ENCODE measurements around the gene GEMIN2.
"Not testable (repeated sequence)": the region's sequence is repeated elsewhere in the genome, so short reads cannot be mapped to it uniquely, and the experiment has no call there.

The GEMIN2 gene

GRCh38 chr14:39181026-39181692, 67.0 kb downstream of the GEMIN2 start:
- Histone ChIP-seq H3K9me3 (ENCODE audit: control insufficient read depth, low read depth, low read length) (no peaks in the 10 kb centered on the region), H3K27me3 (ENCODE audit: control insufficient read depth, insufficient read depth, low read length) (no peaks in the 10 kb centered on the region), H3K36me3 (ENCODE audit: control insufficient read depth, low read depth, low read length) (peaks cover 79% of the 10 kb centered on the region), H3K4me3 (ENCODE audit: low read length) (no peak overlapping the region), H3K4me1 (ENCODE audit: control insufficient read depth, low read depth, low read length) (peaks cover 5% of the 10 kb centered on the region), H3K27ac (ENCODE audit: low read length) (no peak overlapping the region), H3K9ac (ENCODE audit: low read length) (no peak overlapping the region)

GRCh38 chr14:39181693-39182047, 67.5 kb downstream of the GEMIN2 start:
- no peak overlapping the region for H3K27ac ChIP-seq (ENCODE audit: low read length)

GRCh38 chr14:39182770-39183684, 68.9 kb downstream of the GEMIN2 start:
- H3K4me1 ChIP-seq (ENCODE audit: control insufficient read depth, low read depth, low read length), result peaks cover 8% of the 10 kb centered on the region
- H3K36me3 ChIP-seq (ENCODE audit: control insufficient read depth, low read depth, low read length), result peaks cover 60% of the 10 kb centered on the region
- no peak overlapping the region for H3K4me3 ChIP-seq (ENCODE audit: low read length)
- H3K9ac ChIP-seq (ENCODE audit: low read length), result no peak overlapping the region
- H3K27me3 ChIP-seq (ENCODE audit: control insufficient read depth, insufficient read depth, low read length), result no peaks in the 10 kb centered on the region
- no peak overlapping the region for H3K27ac ChIP-seq (ENCODE audit: low read length)
- H3K9me3 ChIP-seq (ENCODE audit: control insufficient read depth, low read depth, low read length), result no peaks in the 10 kb centered on the region

More at GRCh38 chr14:39181693-39182047, 67.5 kb downstream of the GEMIN2 start:
- no peak overlapping the region for H3K9ac ChIP-seq (ENCODE audit: low read length)
- H3K4me1 ChIP-seq (ENCODE audit: control insufficient read depth, low read depth, low read length), result peaks cover 5% of the 10 kb centered on the region
- no peak overlapping the region for H3K4me3 ChIP-seq (ENCODE audit: low read length)
- H3K9me3 ChIP-seq (ENCODE audit: control insufficient read depth, low read depth, low read length), result no peaks in the 10 kb centered on the region
- peaks cover 74% of the 10 kb centered on the region for H3K36me3 ChIP-seq (ENCODE audit: control insufficient read depth, low read depth, low read length)
- H3K27me3 ChIP-seq (ENCODE audit: control insufficient read depth, insufficient read depth, low read length), result no peaks in the 10 kb centered on the region

- H3K4me1 ChIP-seq (ENCODE audit: control insufficient read depth, low read depth, low read length); H3K9me3 ChIP-seq (ENCODE audit: control insufficient read depth, low read depth, low read length); H3K9ac ChIP-seq (ENCODE audit: low read length); H3K27me3 ChIP-seq (ENCODE audit: control insufficient read depth, insufficient read depth, low read length); H3K27ac ChIP-seq (ENCODE audit: low read length); H3K4me3 ChIP-seq (ENCODE audit: low read length): not testable (repeated sequence)
- peaks cover 54% of the 10 kb centered on the region for H3K36me3 ChIP-seq (ENCODE audit: control insufficient read depth, low read depth, low read length)
Measured at GRCh38 chr14:39183685-39184003, 69.5 kb downstream of the GEMIN2 start.

- Histone ChIP-seq H3K27ac (ENCODE audit: low read length) (no peak overlapping the region), H3K9ac (ENCODE audit: low read length) (no peak overlapping the region), H3K9me3 (ENCODE audit: control insufficient read depth, low read depth, low read length) (no peaks in the 10 kb centered on the region), H3K4me1 (ENCODE audit: control insufficient read depth, low read depth, low read length) (peaks cover 8% of the 10 kb centered on the region), H3K27me3 (ENCODE audit: control insufficient read depth, insufficient read depth, low read length) (no peaks in the 10 kb centered on the region), H3K36me3 (ENCODE audit: control insufficient read depth, low read depth, low read length) (peaks cover 43% of the 10 kb centered on the region), H3K4me3 (ENCODE audit: low read length) (no peak overlapping the region)
Measured at GRCh38 chr14:39184628-39185255, 70.6 kb downstream of the GEMIN2 start.

GRCh38 chr14:39185256-39186049, 71.3 kb downstream of the GEMIN2 start:
- H3K36me3 ChIP-seq (ENCODE audit: control insufficient read depth, low read depth, low read length), result peaks cover 36% of the 10 kb centered on the region
- H3K4me3 ChIP-seq (ENCODE audit: low read length), result no peak overlapping the region
- peaks cover 8% of the 10 kb centered on the region for H3K4me1 ChIP-seq (ENCODE audit: control insufficient read depth, low read depth, low read length)
- no peak overlapping the region for H3K27ac ChIP-seq (ENCODE audit: low read length)
- no peaks in the 10 kb centered on the region for H3K27me3 ChIP-seq (ENCODE audit: control insufficient read depth, insufficient read depth, low read length)
- no peaks in the 10 kb centered on the region for H3K9me3 ChIP-seq (ENCODE audit: control insufficient read depth, low read depth, low read length)
- no peak overlapping the region for H3K9ac ChIP-seq (ENCODE audit: low read length)

Data from iPS-18a (cell line).